Activated T-helper 1 cell treated with anti-CD3 and anti-CD28 coated beads, Interleukin-2, amount 50 U/mL, for 16 hours (primary cell): ENCODE measurements around the gene CHRNE.

Source experiments
- DNase-seq, 2 donors: peaks; one replicate each; pipeline ENCODE4 v3.0.0-alpha.2; 2020; ENCODE audit warnings: low read depth in 1 of 2, low spot score in 1 of 2

CHRNE gene

GRCh38 chr17:4903051-4903818 lies at the start of gene CHRNE:
CHRNE (minus strand) TSS chr17:4903098; CDS start chr17:4903063, 35 bp downstream.
- DNase-seq: peak in 1 of 2 donors; percentile 54

GRCh38 chr17:4951486-4951885 lies 48.6 kb upstream of the CHRNE start:
- DNase-seq: no peak

GRCh38 chr17:4950746-4951204 lies 47.9 kb upstream of the CHRNE start, which contains the start of gene ENO3:
ENO3 (plus strand) TSS chr17:4951119; CDS start chr17:4951830, 711 bp downstream.
- DNase-seq: no peak

GRCh38 chr17:4950075-4950745 lies 47.3 kb upstream of the CHRNE start:
- no peak for DNase-seq

- DNase-seq: peak; percentile 31 to 63
These were observed 46.6 kb upstream of the CHRNE start for GRCh38 chr17:4949321-4950074.

GRCh38 chr17:4948931-4949320 lies 46.0 kb upstream of the CHRNE start:
- peak; percentile 31 to 62 for DNase-seq

GRCh38 chr17:4948166-4948930 lies 45.5 kb upstream of the CHRNE start, which contains the start of gene PFN1:
PFN1 (minus strand) TSS chr17:4948530; CDS start chr17:4948394, 136 bp downstream.
- peak; percentile 78 to 80 for DNase-seq

- peak; percentile 41 to 54 for DNase-seq
These were observed 44.7 kb upstream of the CHRNE start for GRCh38 chr17:4947411-4948165.

- no peak for DNase-seq
These were observed 44.1 kb upstream of the CHRNE start for GRCh38 chr17:4947010-4947410.

- no peak for DNase-seq
These were observed 43.5 kb upstream of the CHRNE start for GRCh38 chr17:4946312-4946976.

GRCh38 chr17:4945944-4946280 lies 43.0 kb upstream of the CHRNE start:
- no peak for DNase-seq

GRCh38 chr17:4945176-4945943 lies 42.5 kb upstream of the CHRNE start:
- DNase-seq: peak; percentile 56 to 73

- no peak for DNase-seq
These were observed 41.8 kb upstream of the CHRNE start for GRCh38 chr17:4944554-4945175.

GRCh38 chr17:4944163-4944553 lies 41.3 kb upstream of the CHRNE start:
- DNase-seq: peak in 1 of 2 donors; percentile 26

- DNase-seq: no peak
These were observed 40.0 kb upstream of the CHRNE start for GRCh38 chr17:4942760-4943508.

- DNase-seq: no peak
These were observed 38.4 kb upstream of the CHRNE start for GRCh38 chr17:4941319-4941610.

GRCh38 chr17:4940555-4941318 lies 37.8 kb upstream of the CHRNE start:
- DNase-seq: peak in 1 of 2 donors; percentile 18
